H1 (cell line): Measurements from ENCODE around the gene SND1. TPM values are rescaled to one million over a fixed set of nuclear protein-coding genes. Genes with fewer than 3 reads are reported as not detected.

Experiments used
- CTCF ChIA-PET: fragments of 300-600 bp; sonication (Branson Sonifier 250); formaldehyde crosslinking; loops from one replicate; lab custom pipeline; 2021; ENCODE audit not compliant: partially characterized antibody; lab: Charles Lee
- POLR2A ChIA-PET: fragments of 300-600 bp; sonication (Branson Sonifier 250); formaldehyde crosslinking; loops from one replicate; lab custom pipeline; 2021; ENCODE audit warnings: inconsistent platforms; ENCODE audit not compliant: partially characterized antibody; lab: Charles Lee
- DNase-seq, 2 experiments: peaks; one replicate each; pipeline versions ENCODE4 v3.0.0 to v3.0.0-alpha.2; 2010 to 2022; ENCODE audit warnings: low spot score in 2 of 2, low read depth in 1 of 2, mixed read lengths in 1 of 2
- FAIRE-seq: peaks from 2 replicates; lab custom pipeline; 2011; peaks lifted over from hg19 to GRCh38; lab: Jason Lieb, UNC
- H2AFZ ChIP-seq: 2 replicates; pipeline ENCODE4 v1.8.1; 2012; ENCODE audit warnings: low read length, inconsistent platforms
- H2AK5ac ChIP-seq: 2 replicates; pipeline ENCODE4 v1.6.1; 2013; ENCODE audit warnings: low read depth, low read length
- H2BK120ac ChIP-seq: replicated peaks from 2 replicates; pipeline ENCODE3; 2013; ENCODE audit warnings: low read depth, low read length, inconsistent platforms
- H2BK12ac ChIP-seq: 2 replicates; pipeline ENCODE4 v1.6.1; 2013; ENCODE audit warnings: low read depth, low read length
- H2BK15ac ChIP-seq: 2 replicates; pipeline ENCODE4 v1.6.1; 2013; ENCODE audit warnings: low read length
- H2BK20ac ChIP-seq: 2 replicates; pipeline ENCODE4 v1.6.1; 2013; ENCODE audit warnings: low read length
- H2BK5ac ChIP-seq: 2 replicates; pipeline ENCODE4 v1.6.1; 2013; ENCODE audit warnings: low read depth, low read length
- H3K14ac ChIP-seq: 2 replicates; pipeline ENCODE4 v1.6.1; 2013; ENCODE audit warnings: inconsistent platforms; ENCODE audit not compliant: insufficient read length
- H3K18ac ChIP-seq: 2 replicates; pipeline ENCODE4 v1.6.1; 2013; ENCODE audit warnings: low read length; ENCODE audit errors: extremely low read depth
- H3K23ac ChIP-seq: 2 replicates; pipeline ENCODE4 v1.6.1; 2013; ENCODE audit warnings: inconsistent platforms; ENCODE audit not compliant: insufficient read length
- H3K23me2 ChIP-seq: 2 replicates; pipeline ENCODE4 v1.6.1; 2013; ENCODE audit warnings: low read depth, low read length
- H3K27ac ChIP-seq: 2 replicates; pipeline ENCODE4 v1.6.1; 2011; ENCODE audit warnings: low read depth, low read length, inconsistent platforms
- H3K27me3 ChIP-seq, 4 experiments: replicated peaks in 1 of 4; 1 replicate in 1 of 4; 2 replicates in 3 of 4; pipeline versions ENCODE4 v1.6.1 to v1.8.1; 2011 to 2013; ENCODE audit warnings: low read length in 3 of 4, mild to moderate bottlenecking in 3 of 4, inconsistent platforms in 2 of 4, mixed read lengths in 2 of 4, moderate library complexity in 1 of 4; ENCODE audit not compliant: control insufficient read depth in 3 of 4, insufficient read depth in 3 of 4; ENCODE audit errors: extremely low read depth in 1 of 4
- H3K36me3 ChIP-seq, 4 experiments: 2 replicates each; pipeline versions ENCODE4 v1.6.1 to v1.8.1; 2011 to 2013; ENCODE audit warnings: mild to moderate bottlenecking in 4 of 4, low read length in 3 of 4, moderate library complexity in 2 of 4, control low read depth in 1 of 4, inconsistent platforms in 1 of 4; ENCODE audit not compliant: insufficient read depth in 4 of 4, control insufficient read depth in 2 of 4
- H3K4ac ChIP-seq: replicated peaks from 2 replicates; pipeline ENCODE3; 2013; ENCODE audit warnings: low read length, low read depth, mixed read lengths, inconsistent platforms; ENCODE audit not compliant: insufficient read length
- H3K4me1 ChIP-seq, 4 experiments: replicated peaks in 1 of 4; 1 replicate in 1 of 4; 2 replicates in 3 of 4; pipeline versions ENCODE4 v1.6.1 to v1.8.1; 2011 to 2013; ENCODE audit warnings: low read length in 3 of 4, inconsistent platforms in 2 of 4, mixed read lengths in 1 of 4; ENCODE audit not compliant: insufficient read depth in 4 of 4, control insufficient read depth in 3 of 4
- H3K4me2 ChIP-seq, 2 experiments: 2 replicates each; pipeline versions ENCODE4 v1.6.1 to v1.8.1; 2011 to 2013; ENCODE audit warnings: low read depth in 2 of 2, low read length in 2 of 2, control low read depth in 1 of 2, inconsistent platforms in 1 of 2, mild to moderate bottlenecking in 1 of 2; ENCODE audit not compliant: insufficient read depth in 1 of 2
- H3K4me3 ChIP-seq, 4 experiments: fragments of 200-600, 300-600 bp in 1 of 4; sonication (generic), shearing (Covaris generic), sonication (Bioruptor Twin) in 1 of 4; 2 replicates each; pipeline versions ENCODE4 v1.5.1 to v1.8.1; 2011 to 2016; ENCODE audit warnings: low read length in 4 of 4, low read depth in 3 of 4, control low read depth in 2 of 4, inconsistent platforms in 2 of 4, mild to moderate bottlenecking in 2 of 4, mixed read lengths in 1 of 4, moderate library complexity in 1 of 4; ENCODE audit not compliant: insufficient read depth in 2 of 4; ENCODE audit errors: extremely low read depth in 1 of 4
- H3K56ac ChIP-seq: replicated peaks from 2 replicates; pipeline ENCODE3; 2013; ENCODE audit warnings: low read depth, mild to moderate bottlenecking, mixed read lengths, low read length, inconsistent platforms; ENCODE audit not compliant: insufficient read length
- H3K79me1 ChIP-seq: 2 replicates; pipeline ENCODE4 v1.6.1; 2013; ENCODE audit warnings: low read depth, low read length, control low read depth
- H3K79me2 ChIP-seq, 2 experiments: 2 replicates each; pipeline versions ENCODE4 v1.6.1 to v1.8.1; 2012 to 2013; ENCODE audit warnings: low read length in 2 of 2, mild to moderate bottlenecking in 2 of 2, inconsistent platforms in 1 of 2; ENCODE audit not compliant: insufficient read depth in 2 of 2, control insufficient read depth in 1 of 2
- H3K9ac ChIP-seq, 4 experiments: replicated peaks in 1 of 4; 1 replicate in 1 of 4; 2 replicates in 3 of 4; pipeline versions ENCODE4 v1.6.1 to v1.8.1; 2011 to 2013; ENCODE audit warnings: low read depth in 3 of 4, low read length in 3 of 4, control low read depth in 2 of 4, mild to moderate bottlenecking in 2 of 4, moderate library complexity in 2 of 4, inconsistent platforms in 1 of 4; ENCODE audit errors: extremely low read depth in 1 of 4
- H3K9me3 ChIP-seq, 2 experiments: 2 replicates each; pipeline versions ENCODE4 v1.6.1 to v1.8.1; 2012 to 2013; ENCODE audit warnings: mild to moderate bottlenecking in 2 of 2, moderate library complexity in 2 of 2, control low read depth in 1 of 2, inconsistent platforms in 1 of 2, low read depth in 1 of 2, low read length in 1 of 2, mixed read lengths in 1 of 2; ENCODE audit not compliant: insufficient read depth in 2 of 2
- H4K20me1 ChIP-seq, 2 experiments: replicated peaks in 1 of 2; 2 replicates each; pipeline versions ENCODE3 to v1.8.1; 2011 to 2013; ENCODE audit warnings: inconsistent platforms in 2 of 2, low read length in 2 of 2, mild to moderate bottlenecking in 1 of 2; ENCODE audit not compliant: insufficient read depth in 2 of 2, control insufficient read depth in 1 of 2
- H4K5ac ChIP-seq: 2 replicates; pipeline ENCODE4 v1.6.1; 2013; ENCODE audit warnings: low read length, low read depth, mixed read lengths, inconsistent platforms; ENCODE audit not compliant: insufficient read length
- H4K8ac ChIP-seq: 2 replicates; pipeline ENCODE4 v1.8.0; 2013; ENCODE audit warnings: mild to moderate bottlenecking, moderate library complexity, low read length, inconsistent platforms; ENCODE audit not compliant: insufficient read depth; ENCODE audit errors: extremely low read depth
- H4K91ac ChIP-seq: replicated peaks from 2 replicates; pipeline ENCODE3; 2013; ENCODE audit warnings: low read length, mixed read lengths, inconsistent platforms; ENCODE audit not compliant: insufficient read length
- RNF2 ChIP-seq: fragments of 200-900, 300-1000 bp; sonication (generic); IDR thresholded peaks from 2 replicates; pipeline ENCODE4 v1.7.1; 2016; ENCODE audit warnings: borderline replicate concordance, low read depth, mild to moderate bottlenecking, antibody characterized with exemption, low read length; ENCODE audit not compliant: poor library complexity, severe bottlenecking; ENCODE audit errors: missing control alignments
- WGBS, 2 experiments: shearing (Covaris generic) in 1 of 2; methylation state at CpG; one replicate each; pipeline versions ENCODE4 v1.1.6 to v1.1.7; 2013 to 2015; ENCODE audit warnings: low lambda C conversion rate in 2 of 2, mixed read lengths in 2 of 2, inconsistent platforms in 1 of 2, low coverage in 1 of 2, missing lambda C conversion rate in 1 of 2; ENCODE audit not compliant: insufficient replicate concordance in 2 of 2, insufficient coverage in 1 of 2, insufficient read length in 1 of 2; ENCODE audit errors: extremely low coverage in 1 of 2, missing lambda C conversion rate in 1 of 2; 5-methylcytosine and 5-hydroxymethylcytosine counted together
- polyA plus RNA-seq, 7 experiments: library from polyadenylated mRNA; depleted of rRNA in 3 of 7; stranded (reverse) in 5 of 7; unstranded in 2 of 7; fragments of >200 nt in 5 of 7; fragments of 200-250 nt in 2 of 7; gene quantifications; 1 replicate in 5 of 7; 2 replicates in 1 of 7; 4 replicates in 1 of 7; pipeline versions ENCODE4 v1.2.1 to v1.2.3, GENCODE V29; 2011 to 2013; ENCODE audit warnings: missing spikeins in 2 of 7, mixed read lengths in 2 of 7
- total RNA-seq: library from RNA; stranded (reverse); fragmentation: NEBNext Ultra II Directional; extraction: Animal tissue kit (Norgen Biotek cat#: 25700); gene quantifications from 2 replicates; pipeline ENCODE4 v1.2.1, GENCODE V29; 2021

The SND1 gene
- total and polyA plus RNA-seq, 2 of the 8 experiments (the other 6 are each of a cell fraction or from before 2014, with no cell fraction given): 122 to 290 TPM

DNA sequence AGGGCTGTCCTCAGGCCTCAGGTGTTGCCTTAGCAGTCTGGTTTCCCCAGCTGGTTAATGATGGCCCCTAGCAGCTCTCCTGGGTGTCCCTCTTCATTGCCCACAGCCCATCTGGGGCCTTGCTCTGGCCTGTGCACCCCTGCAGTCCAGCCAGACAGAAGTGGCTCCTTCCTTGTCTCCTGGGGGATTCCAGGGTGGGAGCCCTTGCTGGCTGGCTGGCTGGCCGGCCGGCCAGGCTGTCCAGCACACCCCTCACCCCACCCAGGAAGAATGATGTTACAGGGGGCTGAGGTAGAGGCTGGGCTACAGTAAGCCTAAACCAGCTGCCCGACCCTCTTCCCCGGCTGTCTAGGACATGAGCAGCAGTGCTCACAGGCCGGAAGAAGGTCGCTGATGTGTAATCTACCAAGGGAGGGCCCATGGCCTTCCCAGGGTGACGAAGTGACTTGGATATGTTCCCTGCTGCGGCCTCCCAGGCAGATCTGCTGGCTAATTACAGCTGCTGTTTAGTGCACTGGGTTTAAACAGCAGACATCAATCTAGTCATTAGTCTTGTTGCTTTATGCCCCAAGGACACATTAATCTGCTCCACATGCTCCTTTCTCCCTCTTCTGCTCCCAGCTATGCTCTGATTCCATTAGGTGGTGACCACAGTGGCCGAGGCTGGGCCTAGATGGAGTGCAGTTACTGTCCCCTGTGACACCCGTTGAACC is 433.1 kb downstream of the SND1 start:
- Histone ChIP-seq H2BK5ac (no peak overlapping the region), H3K18ac (no peak overlapping the region), H2AK5ac (no peak overlapping the region), H3K36me3 (peaks cover 10 to 32% (median 19%) of the 10 kb centered on the region in 4 experiments; a peak in 7 of 8 replicates), H3K4me2 (no peak overlapping the region), H3K79me2 (no peaks in the 10 kb centered on the region), H3K27me3 (no peaks in the 10 kb centered on the region), H3K56ac (no peak overlapping the region), H3K79me1 (no peaks in the 10 kb centered on the region; the same call in 1 of the 2 replicates), H3K23me2 (peaks cover 2% of the 10 kb centered on the region; the same call in 1 of the 2 replicates), H3K9me3 (no peaks in the 10 kb centered on the region), H2BK12ac (no peak overlapping the region), H4K20me1 (peaks cover 2 to 5% of the 10 kb centered on the region in 2 experiments), H4K91ac (no peak overlapping the region), H3K14ac (no peak overlapping the region), H2BK15ac (no peak overlapping the region), H3K27ac (no peak overlapping the region), H4K8ac (no peak overlapping the region), H3K23ac (no peak overlapping the region), H2BK20ac (no peak overlapping the region), H4K5ac (no peak overlapping the region), H3K9ac (no peak overlapping the region), H3K4me1 (no peaks in the 10 kb centered on the region; a peak in 1 of 7 replicates), H3K4ac (no peak overlapping the region), H3K4me3 (no peak overlapping the region), H2BK120ac (no peak overlapping the region), H2AFZ (no peak overlapping the region)
- FAIRE-seq (no peak), DNase-seq (no peak)
- TF ChIP-seq RNF2: no peak
- CTCF ChIA-PET: interaction anchor here (0.7 to 16.6 kb wide), 7 partner anchors 11 to 124 kb away, joined by 3 to 135 read pairs (median 4); no protein-coding TSS in a partner anchor
- POLR2A ChIA-PET: interaction anchor here (1.4 kb wide), 1 partner anchor 16 kb away, joined by 4 read pairs; no protein-coding TSS in a partner anchor
- WGBS, 2 experiments: 93% methylated on average over 8 of the region's 10 CpGs; no CpG with 5 or more reads in 1 of the 2 experiments
